GM18951 (cell line): ENCODE data around the gene LCOR.

ENCODE experiments used
- POLR2A ChIP-seq: IDR thresholded peaks from 4 replicates; pipeline ENCODE4 v1.6.1; 2011; ENCODE audit warnings: mild to moderate bottlenecking; ENCODE audit not compliant: insufficient read length, insufficient read depth; ENCODE audit errors: extremely low read depth
- in situ Hi-C: fragments of 300-500 bp; cut with MboI; formaldehyde crosslinking; loops from one replicate; pipeline ENCODE4 v1.12.0; 2022; ENCODE audit warnings: low sequenced_read_pairs, mixed read lengths, inconsistent platforms; ENCODE audit not compliant: unreplicated experiment

LCOR gene

GRCh38 chr10:96890172-96890513, 58.0 kb downstream of the LCOR start:
- TF ChIP-seq POLR2A: no peak
- in situ Hi-C loops: no loop called here

- in situ Hi-C loops: no loop called here
- TF ChIP-seq POLR2A: no peak
Observed at GRCh38 chr10:96890580-96890979, 58.5 kb downstream of the LCOR start.

DNA sequence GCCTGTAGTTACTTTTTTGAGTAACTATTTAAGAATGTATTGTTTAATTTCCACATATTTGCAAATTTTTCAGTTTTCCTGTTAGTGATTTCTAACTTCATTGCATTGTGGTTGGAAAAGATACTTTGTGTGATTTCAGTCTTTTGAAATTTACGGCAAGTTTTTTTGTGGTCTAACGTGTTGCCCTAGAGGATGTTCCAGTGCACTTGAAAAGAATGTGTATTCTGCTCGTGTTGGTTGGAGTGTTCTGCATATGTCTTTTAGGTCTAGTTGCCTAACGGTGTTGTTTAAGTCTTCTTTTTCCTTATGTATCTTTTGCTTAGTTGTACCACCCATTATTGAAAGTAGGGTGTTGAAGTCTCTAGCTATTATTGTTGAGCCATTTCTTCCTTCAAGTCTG, 59.7 kb downstream of the LCOR start:
- no peak for TF ChIP-seq POLR2A
- in situ Hi-C loops: no loop called here

GRCh38 chr10:96895662-96896424, 63.7 kb downstream of the LCOR start:
- no peak for TF ChIP-seq POLR2A
- in situ Hi-C loops: no loop called here

DNA sequence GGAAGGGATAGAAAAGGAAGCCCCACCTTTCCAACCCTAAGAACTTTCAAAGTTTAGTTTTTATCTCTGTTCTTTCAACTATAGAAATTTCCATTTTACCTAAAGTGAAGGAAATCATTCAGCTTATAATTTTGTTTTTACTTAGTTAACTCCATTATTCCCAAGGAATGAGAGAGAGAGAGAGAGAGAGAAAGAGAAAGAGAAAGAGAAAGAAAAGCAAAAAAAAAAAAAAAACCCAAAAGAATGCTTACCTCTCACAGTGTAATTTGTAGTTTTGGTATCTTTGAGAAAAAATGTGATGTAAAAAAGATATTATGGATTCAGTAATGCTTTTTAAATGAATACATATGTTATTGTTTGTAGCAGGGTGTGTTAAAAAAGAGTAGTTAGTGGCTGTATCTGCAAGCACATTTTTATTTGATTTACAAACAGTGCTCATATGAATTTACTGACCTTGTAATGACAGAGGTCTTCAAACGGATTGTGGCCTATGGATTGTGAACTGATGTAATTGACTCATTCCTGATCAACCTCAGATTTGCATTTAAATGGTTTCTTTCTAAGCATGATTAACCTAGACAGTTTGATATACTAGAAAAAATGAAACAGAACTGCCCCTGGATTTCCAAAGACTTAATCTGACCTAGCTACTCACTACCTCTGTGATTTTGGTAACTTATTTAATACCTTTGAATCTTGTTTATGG, 64.9 kb downstream of the LCOR start:
- in situ Hi-C loops: no loop called here
- TF ChIP-seq POLR2A: no peak

GRCh38 chr10:96902117-96902516, 70.0 kb downstream of the LCOR start:
- no peak for TF ChIP-seq POLR2A
- in situ Hi-C loops: no loop called here

GRCh38 chr10:96902731-96903358, 70.7 kb downstream of the LCOR start:
- TF ChIP-seq POLR2A: no peak
- in situ Hi-C loops: no loop called here

GRCh38 chr10:96904648-96905047, 72.5 kb downstream of the LCOR start:
- in situ Hi-C loops: no loop called here
- no peak for TF ChIP-seq POLR2A

DNA sequence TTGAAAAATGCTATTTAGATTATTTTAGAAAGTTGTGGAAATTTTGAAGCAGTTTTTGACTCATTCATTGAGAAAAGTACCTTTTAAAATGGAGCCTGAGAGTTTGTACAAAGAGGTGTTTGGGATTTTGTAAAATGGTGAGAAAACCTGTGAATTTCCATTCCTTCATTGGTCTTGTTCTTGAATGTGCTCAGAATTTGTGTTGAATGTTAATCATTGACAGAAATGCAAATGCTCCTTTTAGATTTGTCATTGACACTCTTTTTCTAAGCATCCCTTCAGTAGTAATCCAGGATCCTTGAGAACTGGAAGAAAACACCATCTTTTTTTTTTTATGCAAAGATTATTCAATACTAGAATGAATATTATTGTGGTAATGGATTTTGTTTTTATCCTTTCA, 74.8 kb downstream of the LCOR start:
- in situ Hi-C loops: no loop called here
- TF ChIP-seq POLR2A: no peak

- in situ Hi-C loops: loop anchor here (10.0 kb wide), 1 partner anchor 104 kb away; no protein-coding TSS in a partner anchor
- TF ChIP-seq POLR2A: no peak
Observed at GRCh38 chr10:96910488-96911395, 78.6 kb downstream of the LCOR start.

DNA sequence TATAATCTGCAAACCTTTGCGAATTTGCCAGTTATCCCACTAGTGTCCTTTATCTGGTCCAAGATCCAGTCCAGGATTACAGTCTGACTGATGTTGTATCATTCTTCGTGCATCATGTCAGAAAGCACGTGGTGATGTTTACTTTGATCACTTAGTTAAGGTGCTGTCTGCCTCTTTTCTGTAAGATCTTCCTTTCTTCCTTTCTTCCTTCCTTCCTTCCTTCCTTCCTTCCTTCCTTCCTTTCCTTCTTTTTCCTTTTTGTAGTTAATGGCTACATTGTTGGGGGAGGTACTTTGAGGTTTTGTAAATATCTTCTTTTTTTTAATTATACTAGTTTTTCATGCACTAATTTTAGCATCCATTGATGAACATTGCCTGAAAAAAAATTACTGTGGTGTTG, 80.3 kb downstream of the LCOR start:
- in situ Hi-C loops: loop anchor here (10.0 kb wide), 1 partner anchor 102 kb away; no protein-coding TSS in a partner anchor
- TF ChIP-seq POLR2A: no peak

GRCh38 chr10:96913906-96914305, 81.8 kb downstream of the LCOR start:
- TF ChIP-seq POLR2A: no peak
- in situ Hi-C loops: loop anchor here (10.0 kb wide), 1 partner anchor 101 kb away; no protein-coding TSS in a partner anchor

GRCh38 chr10:96917628-96918027, 85.5 kb downstream of the LCOR start:
- in situ Hi-C loops: loop anchor here (10.0 kb wide), 1 partner anchor 97 kb away; no protein-coding TSS in a partner anchor
- TF ChIP-seq POLR2A: no peak
